K562 (cell line): ENCODE measurements around the gene NNAT. TPM values are rescaled to one million over a fixed set of nuclear protein-coding genes. Genes with fewer than 3 reads are reported as not detected.
A peak's percentile ranks its signal among the peaks of the same experiment; 100 is the strongest.

ENCODE experiments used
- AFF4 ChIP-seq: sonication (generic); formaldehyde crosslinking; IDR thresholded peaks from 2 replicates; pipeline ENCODE4 v1.8.0; 2023; ENCODE audit warnings: mild to moderate bottlenecking, missing genetic modification reagents
- BRF1 ChIP-seq: IDR thresholded peaks from 3 replicates; pipeline ENCODE4 v1.6.1; 2011; ENCODE audit warnings: borderline replicate concordance, mild to moderate bottlenecking; ENCODE audit not compliant: insufficient read length; ENCODE audit errors: extremely low read depth
- ELF4 ChIP-seq: fragments of 450-650 bp; formaldehyde crosslinking; IDR thresholded peaks from 2 replicates; pipeline ENCODE4 v1.4.0; 2022; ENCODE audit warnings: missing genetic modification characterization
- GMEB1 ChIP-seq: fragments of 250-450 bp; sonication (Bioruptor Pico); IDR thresholded peaks from 2 replicates; pipeline ENCODE4 v1.4.0; 2020; ENCODE audit warnings: mild to moderate bottlenecking
- MEF2D ChIP-seq: conservative IDR thresholded peaks from 2 replicates; pipeline ENCODE4 v1.6.1; 2016; ENCODE audit warnings: low read depth, missing genetic modification characterization, missing compliant biosample characterization
- NFRKB ChIP-seq: fragments of 450-650 bp; IDR thresholded peaks from 2 replicates; pipeline ENCODE4 v1.6.1; 2016; ENCODE audit warnings: low read depth
- NR2C2 ChIP-seq, 2 experiments: fragments of 200-800 bp in 1 of 2; sonication (Bioruptor generic) in 1 of 2; sonication (generic) in 1 of 2; formaldehyde crosslinking in 1 of 2; IDR thresholded peaks; 2 replicates each; pipeline versions ENCODE4 v1.6.1 to v1.8.0; 2016 to 2022; ENCODE audit warnings: mild to moderate bottlenecking in 1 of 2, missing compliant biosample characterization in 1 of 2, missing genetic modification characterization in 1 of 2, missing genetic modification reagents in 1 of 2
- NR4A1 ChIP-seq, 2 experiments: fragments of 250-450 bp in 1 of 2; fragments of 450-650 bp in 1 of 2; sonication (Bioruptor Pico) in 1 of 2; IDR thresholded peaks; 2 replicates each; pipeline versions ENCODE4 v1.4.0 to v1.6.1; 2016 to 2020; ENCODE audit warnings: mild to moderate bottlenecking in 2 of 2, missing compliant biosample characterization in 1 of 2, missing genetic modification characterization in 1 of 2, moderate library complexity in 1 of 2
- POLR2G ChIP-seq: fragments of 200-400 bp; formaldehyde crosslinking; IDR thresholded peaks from 2 replicates; pipeline ENCODE4 v1.6.1; 2017; ENCODE audit warnings: low read depth, mild to moderate bottlenecking, antibody characterized with exemption, low read length, moderate library complexity
- TCFL5 ChIP-seq: fragments of 250-450 bp; sonication (Bioruptor Pico); conservative IDR thresholded peaks from 2 replicates; pipeline ENCODE4 v1.6.1; 2021; ENCODE audit warnings: mild to moderate bottlenecking, moderate library complexity, matching md5 sums
- ZFP30 ChIP-seq: fragments of 250-450 bp; sonication (Bioruptor Pico); IDR thresholded peaks from 2 replicates; pipeline ENCODE4 v1.8.0; 2022; ENCODE audit warnings: moderate library complexity, mild to moderate bottlenecking, inconsistent platforms, borderline replicate concordance
- ZNF239 ChIP-seq: fragments of 250-450 bp; sonication (Bioruptor Pico); IDR thresholded peaks from 2 replicates; pipeline ENCODE4 v1.4.0; 2020; ENCODE audit warnings: mild to moderate bottlenecking
- ZNF324 ChIP-seq: fragments of 250-450 bp; sonication (Bioruptor Pico); IDR thresholded peaks from 2 replicates; pipeline ENCODE4 v1.4.0; 2020; ENCODE audit warnings: mild to moderate bottlenecking
- ZNF561 ChIP-seq: fragments of 450-650 bp; formaldehyde crosslinking; conservative IDR thresholded peaks from 2 replicates; pipeline ENCODE4 v1.4.0; 2020; ENCODE audit warnings: mild to moderate bottlenecking, moderate library complexity
- ZNF583 ChIP-seq: fragments of 250-450 bp; sonication (Bioruptor Pico); IDR thresholded peaks from 2 replicates; pipeline ENCODE4 v1.4.0; 2020
- ZNF644 ChIP-seq: fragments of 200-800 bp; sonication (Bioruptor generic); IDR thresholded peaks from 2 replicates; pipeline ENCODE4 v1.6.1; 2016; ENCODE audit warnings: low read depth, missing genetic modification characterization, missing compliant biosample characterization
- polyA plus RNA-seq, 8 experiments: library from polyadenylated mRNA; depleted of rRNA in 4 of 8; stranded (reverse) in 5 of 8; unstranded in 3 of 8; fragments of >200 nt; fragmentation: Nextera tagmentation in 2 of 8; fragmentation: Illumina TruSeq in 1 of 8; extraction: Ambion mirVana in 2 of 8; extraction: Trizol in 1 of 8; gene quantifications; 2 replicates each; pipeline versions ENCODE4 v1.2.1 to v1.2.3, GENCODE V29; 2011 to 2014; ENCODE audit warnings: inconsistent platforms in 1 of 8, missing spikeins in 1 of 8
- total RNA-seq, 7 experiments: library from RNA; depleted of rRNA in 6 of 7; stranded (reverse); fragments of >200 nt in 6 of 7; fragmentation: Illumina TruSeq in 2 of 7; extraction: Trizol in 2 of 7; gene quantifications; 2 replicates each; pipeline versions ENCODE4 v1.2.1 to v1.2.3, GENCODE V29; 2011 to 2021; ENCODE audit warnings: low replicate concordance in 1 of 7
- TF ChIP-seq, protein P1 (sequence below): sonication (generic); formaldehyde crosslinking; IDR thresholded peaks from 2 replicates; pipeline ENCODE4 v1.8.1; 2022; ENCODE audit warnings: missing genetic modification reagents
- TF ChIP-seq, protein P2 (sequence below), 2 experiments: fragments of 250-450 bp in 1 of 2; fragments of 450-650 bp in 1 of 2; sonication (Bioruptor Pico) in 1 of 2; IDR thresholded peaks; 2 replicates each; pipeline versions ENCODE4 v1.6.1 to v1.8.0; 2016 to 2021; ENCODE audit warnings: mild to moderate bottlenecking in 2 of 2, moderate library complexity in 2 of 2, missing compliant biosample characterization in 1 of 2, missing genetic modification characterization in 1 of 2
- TF ChIP-seq, protein P3 (sequence below): fragments of 250-450 bp; sonication (Bioruptor Pico); IDR thresholded peaks from 2 replicates; pipeline ENCODE4 v1.4.0; 2020

NNAT gene
- total and polyA plus RNA-seq, 9 of the 15 experiments (the other 6 are each of a cell fraction or from before 2014, with no cell fraction given): 0.13 TPM; not detected in 8

- TF ChIP-seq GMEB1 (CRISPR knock-in tag): peak; percentile 79
- 0 out of 2 replicates have a peak, but pooled peaks have one; percentile 64 for TF ChIP-seq ZNF561 (CRISPR knock-in tag)
- no peak for TF ChIP-seq NR2C2 (CRISPR knock-in tag; IDR thresholded peaks at IDR 0.05)
- peak; percentile 48; the same call in 1 of the 2 replicates for TF ChIP-seq NR2C2 (tag; IDR thresholded peaks at IDR 0.05)
- TF ChIP-seq NFRKB: no peak
- TF ChIP-seq BRF1: no peak
- no peak for TF ChIP-seq ZFP30
- TF ChIP-seq TCFL5 (CRISPR knock-in tag): peak; percentile 93
- TF ChIP-seq, protein P1, sequence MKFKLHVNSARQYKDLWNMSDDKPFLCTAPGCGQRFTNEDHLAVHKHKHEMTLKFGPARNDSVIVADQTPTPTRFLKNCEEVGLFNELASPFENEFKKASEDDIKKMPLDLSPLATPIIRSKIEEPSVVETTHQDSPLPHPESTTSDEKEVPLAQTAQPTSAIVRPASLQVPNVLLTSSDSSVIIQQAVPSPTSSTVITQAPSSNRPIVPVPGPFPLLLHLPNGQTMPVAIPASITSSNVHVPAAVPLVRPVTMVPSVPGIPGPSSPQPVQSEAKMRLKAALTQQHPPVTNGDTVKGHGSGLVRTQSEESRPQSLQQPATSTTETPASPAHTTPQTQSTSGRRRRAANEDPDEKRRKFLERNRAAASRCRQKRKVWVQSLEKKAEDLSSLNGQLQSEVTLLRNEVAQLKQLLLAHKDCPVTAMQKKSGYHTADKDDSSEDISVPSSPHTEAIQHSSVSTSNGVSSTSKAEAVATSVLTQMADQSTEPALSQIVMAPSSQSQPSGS (CRISPR knock-in tag): no peak
- peak; percentile 85 for TF ChIP-seq MEF2D
- TF ChIP-seq ELF4 (CRISPR knock-in tag): peak; percentile 71; the same call in 1 of the 2 replicates
- peak; percentile 95; the same call in 1 of the 2 replicates for TF ChIP-seq ZNF583 (CRISPR knock-in tag)
- TF ChIP-seq ZNF239: peak; percentile 91
- peak; percentile 65; the same call in 1 of the 2 replicates for TF ChIP-seq ZNF324 (CRISPR knock-in tag)
- no peak for TF ChIP-seq POLR2G
- TF ChIP-seq ZNF644 (tag): peak; percentile 68; the same call in 1 of the 2 replicates
- no peak for TF ChIP-seq AFF4 (CRISPR knock-in tag)
- TF ChIP-seq, protein P2, sequence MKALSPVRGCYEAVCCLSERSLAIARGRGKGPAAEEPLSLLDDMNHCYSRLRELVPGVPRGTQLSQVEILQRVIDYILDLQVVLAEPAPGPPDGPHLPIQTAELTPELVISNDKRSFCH (CRISPR knock-in tag; IDR thresholded peaks at IDR 0.05): no peak
- TF ChIP-seq, protein P2 (tag; IDR thresholded peaks at IDR 0.05): peak; percentile 96
- TF ChIP-seq, protein P3, sequence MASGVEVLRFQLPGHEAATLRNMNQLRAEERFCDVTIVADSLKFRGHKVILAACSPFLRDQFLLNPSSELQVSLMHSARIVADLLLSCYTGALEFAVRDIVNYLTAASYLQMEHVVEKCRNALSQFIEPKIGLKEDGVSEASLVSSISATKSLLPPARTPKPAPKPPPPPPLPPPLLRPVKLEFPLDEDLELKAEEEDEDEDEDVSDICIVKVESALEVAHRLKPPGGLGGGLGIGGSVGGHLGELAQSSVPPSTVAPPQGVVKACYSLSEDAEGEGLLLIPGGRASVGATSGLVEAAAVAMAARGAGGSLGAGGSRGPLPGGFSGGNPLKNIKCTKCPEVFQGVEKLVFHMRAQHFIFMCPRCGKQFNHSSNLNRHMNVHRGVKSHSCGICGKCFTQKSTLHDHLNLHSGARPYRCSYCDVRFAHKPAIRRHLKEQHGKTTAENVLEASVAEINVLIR: peak; percentile 64
- TF ChIP-seq NR4A1 (CRISPR knock-in tag; IDR thresholded peaks at IDR 0.05): no peak
- peak; percentile 98 for TF ChIP-seq NR4A1 (tag; IDR thresholded peaks at IDR 0.05)
Observed at GRCh38 chr20:37542281-37542680, 21.2 kb downstream of the NNAT start (continued).
